H1 (cell line): Measurements from ENCODE around the gene RNF130. TPM values are rescaled to one million over a fixed set of nuclear protein-coding genes. Genes with fewer than 3 reads are reported as not detected.

Experiments
- BACH1 ChIP-seq: IDR thresholded peaks from 2 replicates; pipeline ENCODE4 v1.6.1; 2012; ENCODE audit warnings: low read length, improper control_type of control experiment
- RXRA ChIP-seq: IDR thresholded peaks from 2 replicates; pipeline ENCODE4 v1.6.1; 2011; ENCODE audit warnings: low read depth, mild to moderate bottlenecking, low read length, moderate library complexity; ENCODE audit not compliant: insufficient read depth
- polyA plus RNA-seq, 7 experiments: library from polyadenylated mRNA; depleted of rRNA in 3 of 7; stranded (reverse) in 5 of 7; unstranded in 2 of 7; fragments of >200 nt in 5 of 7; fragments of 200-250 nt in 2 of 7; gene quantifications; 1 replicate in 5 of 7; 2 replicates in 1 of 7; 4 replicates in 1 of 7; pipeline versions ENCODE4 v1.2.1 to v1.2.3, GENCODE V29; 2011 to 2013; ENCODE audit warnings: missing spikeins in 2 of 7, mixed read lengths in 2 of 7
- total RNA-seq: library from RNA; stranded (reverse); fragmentation: NEBNext Ultra II Directional; extraction: Animal tissue kit (Norgen Biotek cat#: 25700); gene quantifications from 2 replicates; pipeline ENCODE4 v1.2.1, GENCODE V29; 2021

RNF130 gene
- total and polyA plus RNA-seq, 2 of the 8 experiments (the other 6 are each of a cell fraction or from before 2014, with no cell fraction given) = 65.1 to 70.0 TPM

DNA sequence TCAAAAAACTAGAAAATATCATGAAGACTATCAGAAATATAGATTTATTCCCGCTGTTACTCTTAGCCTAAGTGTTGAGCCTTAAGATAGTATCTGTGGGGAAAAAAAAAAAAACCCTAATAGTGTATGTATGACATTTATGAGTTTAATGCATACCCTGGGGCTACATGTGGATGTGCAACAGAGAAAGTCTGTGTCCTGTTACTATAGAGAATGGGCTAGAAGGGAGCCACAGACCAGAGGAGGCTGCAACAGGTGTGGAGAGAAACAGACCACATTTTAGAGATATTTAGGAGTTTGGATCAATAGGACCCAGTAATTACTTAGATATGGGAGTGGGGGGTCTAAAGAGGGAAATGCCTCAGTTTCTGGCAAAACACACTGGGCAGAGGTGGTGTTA is 15.4 kb downstream of the RNF130 start (continued):
- TF ChIP-seq BACH1 (no peak), RXRA (no peak)
